HEK293 (cell line): ENCODE data around the gene PRC1.

ENCODE experiments used
- HOXA7 ChIP-seq: sonication (generic); formaldehyde crosslinking; IDR thresholded peaks from 2 replicates; pipeline ENCODE4 v1.8.1; 2022; ENCODE audit warnings: missing genetic modification reagents, borderline replicate concordance
- KLF16 ChIP-seq: fragments of 450-650 bp; formaldehyde crosslinking; IDR thresholded peaks from 2 replicates; pipeline ENCODE4 v1.5.1; 2017; ENCODE audit warnings: missing biosample characterization, missing genetic modification characterization
- ZBTB11 ChIP-seq: fragments of 450-650 bp; formaldehyde crosslinking; conservative IDR thresholded peaks from 2 replicates; pipeline ENCODE4 v1.5.1; 2016; ENCODE audit warnings: low read depth, missing biosample characterization, missing genetic modification characterization
- ZNF274 ChIP-seq, 2 experiments: fragments of 200-500 bp in 1 of 2; fragments of 450-650 bp in 1 of 2; sonication (Bioruptor generic) in 1 of 2; formaldehyde crosslinking in 1 of 2; IDR thresholded peaks; 2 replicates each; pipeline versions ENCODE4 v1.5.1 to v1.6.1; 2014 to 2016; ENCODE audit warnings: borderline replicate concordance in 1 of 2, inconsistent platforms in 1 of 2, low read length in 1 of 2, missing biosample characterization in 1 of 2, missing genetic modification characterization in 1 of 2
- ZNF324 ChIP-seq: fragments of 450-650 bp; formaldehyde crosslinking; IDR thresholded peaks from 2 replicates; pipeline ENCODE4 v1.5.1; 2016; ENCODE audit warnings: missing biosample characterization, missing genetic modification characterization
- ZNF426 ChIP-seq: fragments of 450-650 bp; formaldehyde crosslinking; IDR thresholded peaks from 2 replicates; pipeline ENCODE4 v1.5.1; 2017; ENCODE audit warnings: missing biosample characterization, missing genetic modification characterization, mild to moderate bottlenecking, inconsistent platforms, moderate library complexity
- ZNF677 ChIP-seq: fragments of 450-650 bp; IDR thresholded peaks from 2 replicates; pipeline ENCODE4 v1.5.0; 2018; ENCODE audit warnings: missing biosample characterization, mild to moderate bottlenecking, missing genetic modification characterization, moderate library complexity
- ZNF785 ChIP-seq: fragments of 450-650 bp; formaldehyde crosslinking; IDR thresholded peaks from 2 replicates; pipeline ENCODE4 v1.5.1; 2016; ENCODE audit warnings: missing biosample characterization, missing genetic modification characterization
- ZNF791 ChIP-seq: fragments of 450-650 bp; formaldehyde crosslinking; IDR thresholded peaks from 2 replicates; pipeline ENCODE4 v1.5.1; 2016; ENCODE audit warnings: missing biosample characterization, missing genetic modification characterization
- TF ChIP-seq, protein P1 (sequence below): fragments of 450-650 bp; formaldehyde crosslinking; IDR thresholded peaks from 2 replicates; pipeline ENCODE4 v1.5.1; 2016; ENCODE audit warnings: missing biosample characterization, missing genetic modification characterization
- TF ChIP-seq, protein P2 (sequence below): fragments of 450-650 bp; formaldehyde crosslinking; IDR thresholded peaks from 2 replicates; pipeline ENCODE4 v1.5.1; 2016; ENCODE audit warnings: missing biosample characterization, missing genetic modification characterization, low read depth

- TF ChIP-seq HOXA7 (CRISPR knock-in tag) (no peak), ZBTB11 (tag by site-specific recombination) (no peak), ZNF324 (tag by site-specific recombination) (no peak), ZNF426 (no peak), ZNF785 (no peak), ZNF677 (tag by site-specific recombination) (no peak), ZNF791 (tag by site-specific recombination) (no peak), KLF16 (no peak), ZNF274 (IDR thresholded peaks at IDR 0.05; ENCODE audit: low read length) (no peak), ZNF274 (tag by site-specific recombination; IDR thresholded peaks at IDR 0.05; ENCODE audit: borderline replicate concordance) (no peak)
- TF ChIP-seq, protein P1, sequence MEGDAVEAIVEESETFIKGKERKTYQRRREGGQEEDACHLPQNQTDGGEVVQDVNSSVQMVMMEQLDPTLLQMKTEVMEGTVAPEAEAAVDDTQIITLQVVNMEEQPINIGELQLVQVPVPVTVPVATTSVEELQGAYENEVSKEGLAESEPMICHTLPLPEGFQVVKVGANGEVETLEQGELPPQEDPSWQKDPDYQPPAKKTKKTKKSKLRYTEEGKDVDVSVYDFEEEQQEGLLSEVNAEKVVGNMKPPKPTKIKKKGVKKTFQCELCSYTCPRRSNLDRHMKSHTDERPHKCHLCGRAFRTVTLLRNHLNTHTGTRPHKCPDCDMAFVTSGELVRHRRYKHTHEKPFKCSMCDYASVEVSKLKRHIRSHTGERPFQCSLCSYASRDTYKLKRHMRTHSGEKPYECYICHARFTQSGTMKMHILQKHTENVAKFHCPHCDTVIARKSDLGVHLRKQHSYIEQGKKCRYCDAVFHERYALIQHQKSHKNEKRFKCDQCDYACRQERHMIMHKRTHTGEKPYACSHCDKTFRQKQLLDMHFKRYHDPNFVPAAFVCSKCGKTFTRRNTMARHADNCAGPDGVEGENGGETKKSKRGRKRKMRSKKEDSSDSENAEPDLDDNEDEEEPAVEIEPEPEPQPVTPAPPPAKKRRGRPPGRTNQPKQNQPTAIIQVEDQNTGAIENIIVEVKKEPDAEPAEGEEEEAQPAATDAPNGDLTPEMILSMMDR = no peak
- TF ChIP-seq, protein P2, sequence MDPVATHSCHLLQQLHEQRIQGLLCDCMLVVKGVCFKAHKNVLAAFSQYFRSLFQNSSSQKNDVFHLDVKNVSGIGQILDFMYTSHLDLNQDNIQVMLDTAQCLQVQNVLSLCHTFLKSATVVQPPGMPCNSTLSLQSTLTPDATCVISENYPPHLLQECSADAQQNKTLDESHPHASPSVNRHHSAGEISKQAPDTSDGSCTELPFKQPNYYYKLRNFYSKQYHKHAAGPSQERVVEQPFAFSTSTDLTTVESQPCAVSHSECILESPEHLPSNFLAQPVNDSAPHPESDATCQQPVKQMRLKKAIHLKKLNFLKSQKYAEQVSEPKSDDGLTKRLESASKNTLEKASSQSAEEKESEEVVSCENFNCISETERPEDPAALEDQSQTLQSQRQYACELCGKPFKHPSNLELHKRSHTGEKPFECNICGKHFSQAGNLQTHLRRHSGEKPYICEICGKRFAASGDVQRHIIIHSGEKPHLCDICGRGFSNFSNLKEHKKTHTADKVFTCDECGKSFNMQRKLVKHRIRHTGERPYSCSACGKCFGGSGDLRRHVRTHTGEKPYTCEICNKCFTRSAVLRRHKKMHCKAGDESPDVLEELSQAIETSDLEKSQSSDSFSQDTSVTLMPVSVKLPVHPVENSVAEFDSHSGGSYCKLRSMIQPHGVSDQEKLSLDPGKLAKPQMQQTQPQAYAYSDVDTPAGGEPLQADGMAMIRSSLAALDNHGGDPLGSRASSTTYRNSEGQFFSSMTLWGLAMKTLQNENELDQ (tag by site-specific recombination) = no peak
These were observed 6.0 kb downstream of the PRC1 start for GRCh38 chr15:90988296-90988695.
